NCI-H2227 treated with DMSO at 0.1 percent for 48 hours (cell line): ENCODE data around the gene CRYBA4.
"Not testable (repeated sequence)": the region's sequence is repeated elsewhere in the genome, so short reads cannot be mapped to it uniquely, and the experiment has no call there.

Experiments
- DNase-seq: peaks from one replicate; lab custom pipeline; 2025; lab: John Stamatoyannopoulos, UW

CRYBA4 gene

DNA sequence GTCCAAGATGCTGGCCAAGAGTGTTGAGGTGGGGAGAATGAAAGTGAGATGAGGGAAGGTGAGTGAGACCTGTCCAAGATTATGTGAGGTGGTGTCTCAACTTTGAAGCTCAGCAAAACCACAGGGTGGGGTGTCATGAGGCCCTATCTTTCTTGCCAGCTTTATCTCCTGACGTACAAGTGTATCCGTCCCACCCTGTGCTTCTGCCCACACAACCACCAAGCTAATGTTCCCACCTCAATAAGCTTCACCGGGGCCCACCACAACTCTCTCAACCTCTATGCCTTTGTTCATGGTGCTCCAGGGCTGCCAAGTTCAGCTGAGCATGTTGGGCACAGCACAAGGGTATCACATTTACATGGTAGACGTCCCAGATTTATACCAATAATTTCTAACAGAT, 24.7 kb upstream of the CRYBA4 start:
- DNase-seq = no peak

DNA sequence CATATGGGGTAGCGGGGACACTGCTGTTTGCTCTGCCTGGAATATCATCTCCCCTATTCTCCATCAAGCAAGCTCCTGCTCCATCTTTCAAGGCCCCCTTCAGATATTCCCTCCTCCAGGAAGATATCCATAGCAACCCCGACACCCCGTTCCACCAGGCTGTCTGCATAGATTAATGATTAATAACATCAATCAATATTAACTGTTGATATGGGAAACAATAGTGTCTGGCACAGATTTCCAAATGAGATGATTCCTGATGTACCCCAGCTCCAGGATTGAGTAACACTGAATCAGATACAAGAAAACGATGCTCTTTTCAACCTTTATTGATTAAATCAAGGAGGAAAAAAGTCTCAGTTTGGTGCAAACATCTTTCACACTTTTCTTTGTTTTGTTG, 24.3 kb upstream of the CRYBA4 start:
- DNase-seq = no peak

DNA sequence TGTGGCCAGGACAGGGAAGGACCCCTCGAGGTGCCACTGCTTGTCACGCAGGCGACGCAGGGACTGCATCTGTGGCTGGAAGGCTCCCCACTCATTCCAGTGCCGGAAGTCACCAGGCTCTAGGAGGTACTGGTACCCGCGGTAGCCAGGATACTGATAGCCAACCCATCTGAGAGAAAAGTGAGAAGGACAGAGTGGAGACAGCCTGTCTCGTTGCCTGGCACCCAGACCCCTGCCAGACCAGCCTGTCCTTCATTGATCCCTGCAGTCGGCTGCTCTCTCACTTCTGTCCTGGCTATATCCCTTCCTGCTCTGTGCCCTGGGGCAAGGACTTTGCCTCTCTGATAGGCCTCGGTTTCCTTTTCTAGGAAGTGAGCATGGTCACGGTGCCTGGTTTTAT, 22.3 kb upstream of the CRYBA4 start:
- no peak for DNase-seq

DNA sequence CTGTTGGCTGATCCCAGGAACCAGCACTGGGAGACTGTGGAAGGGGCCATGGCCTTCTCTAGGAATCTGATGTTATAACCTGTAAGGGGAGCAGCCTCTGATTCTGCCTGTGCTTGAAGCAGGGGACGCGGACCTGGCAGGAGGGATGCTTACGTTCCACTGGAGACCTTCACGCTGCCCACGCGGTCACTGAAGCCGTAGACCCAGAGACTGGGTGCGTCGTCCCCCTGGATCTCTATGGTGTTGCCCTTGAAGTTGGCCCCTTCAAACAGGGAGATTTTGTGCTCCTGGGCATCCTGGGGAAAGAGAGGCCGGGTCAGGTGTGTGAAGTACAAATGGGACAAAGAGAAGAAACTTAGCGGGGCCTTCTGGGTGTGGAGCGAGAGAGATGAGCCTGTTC, 20.0 kb upstream of the CRYBA4 start:
- no peak for DNase-seq

DNA sequence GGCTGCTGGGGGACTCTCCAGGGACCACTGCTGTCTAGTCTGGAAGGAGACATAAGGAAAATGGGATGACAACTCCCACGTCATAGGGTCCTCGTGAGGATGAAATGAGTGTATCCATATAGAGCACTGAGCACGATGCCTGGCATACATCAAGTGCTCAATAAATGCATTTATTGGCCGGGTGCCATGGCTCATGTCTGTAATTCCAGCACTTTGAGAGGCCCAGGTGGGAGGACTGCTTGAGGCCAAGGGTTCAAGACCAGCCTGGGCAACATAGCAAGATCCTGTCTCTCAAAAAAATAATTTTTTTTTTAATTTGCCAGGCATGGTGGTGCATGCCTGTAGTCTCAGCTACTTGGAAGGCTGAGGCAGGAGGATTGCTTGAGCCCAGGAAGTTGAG, 19.6 kb upstream of the CRYBA4 start:
- no peak for DNase-seq

DNA sequence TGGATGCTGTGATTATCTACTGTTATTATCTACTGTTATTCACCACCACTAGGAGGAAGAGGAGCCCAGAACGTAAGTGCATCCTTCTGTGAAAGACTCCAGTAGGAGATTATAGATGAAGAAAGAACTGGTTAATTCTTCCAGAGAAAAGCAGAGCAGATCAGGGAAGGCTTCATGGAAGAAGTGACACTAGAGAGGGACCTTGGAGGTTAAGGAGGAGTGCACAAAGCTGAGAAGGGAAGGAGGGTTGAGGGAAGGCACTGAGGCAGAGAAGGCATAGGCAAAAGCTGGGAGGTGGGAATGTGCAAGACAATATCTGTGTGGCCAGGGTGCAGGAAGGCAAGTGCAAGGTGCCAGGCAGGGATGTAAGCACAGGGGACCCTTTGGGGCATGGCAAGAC, 17.4 kb upstream of the CRYBA4 start:
- DNase-seq = no peak

DNA sequence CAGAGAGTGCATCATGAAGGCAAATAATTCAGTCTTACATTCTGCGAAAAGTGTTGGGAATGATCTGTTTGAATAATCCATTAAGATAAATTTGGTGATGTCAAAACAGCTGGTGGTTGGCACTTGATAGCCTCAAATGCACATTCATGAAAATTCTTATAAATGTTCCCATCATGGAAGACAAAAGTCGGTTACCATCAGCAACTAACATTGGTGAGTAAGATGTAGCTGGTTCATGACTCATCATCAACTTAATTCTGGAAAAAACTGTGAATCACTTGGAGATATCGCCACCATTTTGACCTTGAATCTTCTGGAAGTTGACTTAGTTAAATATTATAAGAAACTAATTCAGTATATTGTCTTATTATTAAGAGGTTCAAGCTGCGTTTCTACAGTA, 15.2 kb upstream of the CRYBA4 start:
- DNase-seq = no peak

DNA sequence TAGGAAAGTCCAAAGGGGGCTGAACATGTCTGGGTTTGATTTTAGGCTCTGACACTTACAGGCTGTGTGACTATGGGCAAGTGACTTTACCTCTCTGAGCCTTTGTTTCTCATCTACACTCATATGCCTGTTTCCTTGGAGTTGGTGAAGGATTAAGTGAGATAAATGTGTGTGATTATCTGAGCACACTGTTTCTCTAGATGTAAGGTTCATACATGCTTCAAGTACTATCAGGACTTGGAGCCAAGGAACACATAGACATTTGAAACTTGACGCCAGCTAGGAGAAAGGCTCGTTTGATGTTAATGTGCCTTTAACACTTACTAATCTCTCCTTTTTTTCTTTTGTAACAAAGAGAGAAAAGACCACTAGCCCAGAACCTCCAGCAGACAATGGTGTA, 13.6 kb upstream of the CRYBA4 start:
- peak; percentile 44 for DNase-seq

DNA sequence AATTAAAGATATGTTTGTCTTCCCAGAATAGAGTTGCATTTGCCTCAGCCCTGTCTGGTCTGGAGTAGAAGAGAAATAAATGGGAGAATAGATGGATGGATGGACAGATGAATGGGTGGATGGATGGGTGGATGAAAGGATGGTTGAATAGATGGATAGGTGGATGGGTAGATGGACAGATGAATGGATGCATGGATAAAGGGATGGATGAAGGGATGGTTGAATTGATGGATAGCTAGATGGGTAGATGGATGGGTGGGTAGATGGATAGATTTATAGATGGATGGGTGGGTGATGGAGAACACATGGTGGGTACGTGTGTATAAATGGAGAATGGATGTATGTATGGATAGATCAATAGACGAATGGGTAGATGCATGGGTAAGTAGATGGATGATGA, 12.5 kb upstream of the CRYBA4 start:
- DNase-seq = no peak

DNA sequence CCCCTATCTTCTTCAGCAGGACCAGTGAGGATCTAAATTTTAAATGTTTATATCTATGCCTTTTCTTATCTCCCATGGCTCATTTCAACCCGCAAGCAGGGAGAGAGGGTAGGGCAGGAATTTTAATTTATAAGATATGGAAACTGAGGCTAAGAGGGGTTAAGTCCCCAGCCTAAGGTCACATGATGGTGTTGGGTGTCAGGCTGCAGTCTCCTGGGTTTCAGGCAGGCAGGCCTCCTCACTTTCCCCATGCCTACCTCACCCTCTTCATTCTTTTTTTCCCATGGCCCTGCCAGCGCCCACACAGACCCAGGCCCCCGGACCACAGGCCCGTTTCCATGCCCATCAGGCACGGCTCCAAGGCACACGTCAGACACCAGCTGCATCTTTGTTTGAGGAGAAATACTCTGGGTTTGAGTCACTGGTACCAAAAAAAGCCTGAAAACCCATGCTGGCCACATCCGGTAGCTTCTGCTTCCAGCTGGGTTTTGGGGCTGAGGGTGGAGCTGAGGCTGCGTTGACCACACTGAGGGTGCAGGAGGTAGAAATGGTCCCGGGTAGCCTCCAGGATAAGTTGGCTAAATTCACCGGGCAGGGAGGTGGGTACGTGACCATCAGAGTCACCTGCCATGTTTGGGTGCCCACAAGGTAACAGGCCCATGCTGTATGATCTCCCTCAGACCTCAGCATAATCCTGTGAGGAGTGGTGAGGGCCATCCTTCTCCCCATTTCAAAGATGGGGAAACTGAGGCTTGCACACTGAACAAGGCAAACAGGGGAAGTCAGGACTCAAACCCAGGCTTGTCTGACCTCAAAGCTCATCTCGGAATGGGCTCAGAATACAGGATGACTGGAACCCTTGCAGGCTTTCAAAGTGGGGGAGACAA, 11.4 kb upstream of the CRYBA4 start:
- DNase-seq = no peak

DNA sequence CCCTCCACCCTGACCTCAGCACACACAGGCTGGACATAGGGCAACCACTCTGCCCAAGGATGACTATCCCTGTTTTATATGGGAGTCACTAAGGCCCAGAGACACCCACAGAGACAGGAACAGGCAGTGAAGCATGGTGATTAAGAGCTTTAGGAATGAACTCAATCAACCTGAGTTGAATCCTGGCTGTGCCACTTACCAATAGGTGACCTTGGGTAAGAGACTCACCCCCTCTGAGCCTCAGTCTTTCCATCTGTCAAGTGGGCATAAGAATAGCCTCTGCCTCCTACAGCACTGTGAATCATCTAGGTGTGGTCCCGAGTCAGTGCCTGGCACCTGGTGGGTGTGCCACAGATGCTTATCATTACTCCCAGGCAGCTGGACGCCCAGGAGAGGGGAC, 10.8 kb upstream of the CRYBA4 start:
- no peak for DNase-seq

DNA sequence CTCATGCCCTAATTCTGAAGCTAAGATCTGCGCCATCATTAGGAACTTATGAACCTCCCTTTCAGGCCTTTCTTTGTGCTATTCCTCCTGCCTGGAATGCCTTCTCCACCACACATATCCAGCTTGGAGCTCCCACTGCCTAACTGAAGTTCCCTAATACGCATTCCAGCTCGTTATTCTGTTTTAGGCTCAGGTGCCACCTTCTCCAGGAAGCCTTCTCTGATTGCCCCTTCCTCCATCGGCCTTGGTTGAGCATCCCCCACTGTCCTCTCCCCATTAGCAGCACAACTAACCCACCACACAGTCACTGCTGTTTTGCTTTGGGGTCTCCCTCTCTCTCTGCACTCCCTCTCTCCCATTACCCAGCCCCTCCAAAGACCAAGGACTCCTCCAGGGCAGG, 9.1 kb upstream of the CRYBA4 start:
- no peak for DNase-seq

DNA sequence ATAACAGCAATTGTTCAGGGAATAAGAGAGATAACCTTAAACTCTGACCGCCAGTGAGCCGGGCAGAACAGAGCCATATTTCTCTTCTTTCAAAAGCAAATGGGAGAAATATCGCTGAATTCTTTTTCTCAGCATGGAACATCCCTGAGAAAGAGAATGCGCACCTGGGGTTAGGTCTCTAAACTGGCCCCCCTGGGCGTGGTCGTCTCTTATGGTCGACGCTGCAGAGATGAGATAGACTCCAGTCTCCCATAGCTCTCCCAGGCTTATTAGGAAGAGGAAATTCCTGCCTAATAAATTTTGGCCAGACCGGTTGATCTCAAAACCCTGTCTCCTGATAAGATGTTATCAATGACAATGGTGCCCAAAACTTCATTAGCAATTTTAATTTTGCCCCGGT, 8.0 kb upstream of the CRYBA4 start:
- DNase-seq = not testable (repeated sequence)

DNA sequence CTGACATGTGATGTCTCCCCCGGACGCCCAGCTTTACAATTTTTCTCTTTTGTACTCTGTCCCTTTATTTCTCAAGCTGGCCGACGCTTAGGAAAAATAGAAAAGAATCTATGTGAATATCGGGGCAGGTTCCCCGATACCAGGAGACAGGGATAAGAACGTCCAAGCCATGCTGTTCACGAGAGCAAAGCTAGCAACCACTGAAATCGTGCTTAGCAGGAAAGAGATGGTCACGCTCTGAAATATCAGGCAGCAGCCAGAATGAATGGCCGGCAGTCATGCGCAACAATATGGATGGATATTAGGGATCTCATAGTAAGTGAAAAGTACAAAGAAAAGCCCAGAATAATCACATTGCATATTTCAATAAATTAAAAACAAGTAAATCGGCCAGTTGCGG, 7.4 kb upstream of the CRYBA4 start:
- DNase-seq = no peak

DNA sequence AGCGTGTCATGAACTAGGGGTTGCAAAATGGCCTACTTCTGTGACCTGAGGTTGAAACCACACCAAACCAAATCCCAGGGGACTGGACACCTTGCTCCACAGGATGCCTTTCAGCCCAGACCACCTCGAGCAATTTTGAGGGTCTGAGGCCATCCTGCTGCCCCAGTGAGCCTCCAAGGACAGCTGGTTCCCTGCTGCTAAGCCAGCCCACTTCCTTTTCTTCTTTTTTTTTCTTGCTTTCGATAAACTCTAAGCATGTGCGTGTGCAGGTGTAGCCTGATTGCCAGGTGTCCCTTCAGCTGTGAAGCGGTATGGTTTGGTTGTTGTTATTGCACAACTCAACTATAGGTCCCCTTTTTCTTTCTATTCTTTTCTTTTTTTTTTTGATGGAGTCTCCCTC, 6.6 kb upstream of the CRYBA4 start:
- no peak for DNase-seq

DNA sequence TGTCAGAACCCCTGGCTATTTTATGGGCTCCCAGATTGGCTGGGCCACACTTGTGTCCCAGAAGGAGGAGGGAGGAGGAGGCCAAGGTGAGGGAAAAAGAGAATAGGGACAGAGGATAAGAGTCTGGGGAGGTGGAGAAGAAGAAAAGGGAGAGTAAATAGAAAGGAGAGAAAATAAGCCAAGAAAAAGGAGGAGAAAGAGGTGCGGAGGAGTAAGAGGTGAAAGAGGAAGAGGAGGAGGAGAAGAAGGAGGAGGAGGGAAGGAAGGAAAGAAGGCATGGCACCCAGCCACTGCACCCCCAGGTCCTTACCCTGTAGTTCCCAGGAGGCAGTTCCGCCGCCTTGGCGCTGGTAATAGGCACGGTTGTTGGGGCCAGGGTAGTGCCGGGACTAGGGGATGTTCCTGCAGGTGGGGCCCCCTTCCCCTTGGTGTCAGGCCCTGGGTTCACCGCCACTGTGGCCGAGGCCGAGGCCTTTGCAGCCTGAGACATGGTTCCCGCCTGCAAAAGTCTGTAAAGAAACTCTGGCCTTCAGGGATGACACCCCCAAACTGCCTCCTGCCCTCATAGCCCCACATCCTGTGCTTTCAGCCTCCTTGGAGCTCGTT, 5.8 kb upstream of the CRYBA4 start:
- DNase-seq = no peak

DNA sequence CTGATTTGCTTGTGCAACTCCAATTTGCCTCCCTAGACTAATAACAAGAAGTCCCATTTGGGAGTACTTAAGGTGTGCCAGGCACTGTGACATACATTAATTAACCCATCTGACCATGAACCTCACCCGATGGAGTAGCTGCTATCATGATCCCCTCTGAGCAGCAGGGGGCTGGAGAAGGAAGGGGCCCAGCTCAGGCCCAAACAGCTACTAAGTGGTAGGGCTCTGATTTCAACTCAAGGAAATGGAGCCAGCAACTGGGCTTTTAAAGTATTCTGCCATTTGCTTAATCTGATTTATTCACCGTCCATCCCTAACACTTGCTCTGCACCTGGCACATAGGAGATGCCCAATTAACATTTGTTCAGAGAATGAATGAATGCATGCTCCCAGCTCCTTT, 5.1 kb upstream of the CRYBA4 start:
- DNase-seq = no peak

DNA sequence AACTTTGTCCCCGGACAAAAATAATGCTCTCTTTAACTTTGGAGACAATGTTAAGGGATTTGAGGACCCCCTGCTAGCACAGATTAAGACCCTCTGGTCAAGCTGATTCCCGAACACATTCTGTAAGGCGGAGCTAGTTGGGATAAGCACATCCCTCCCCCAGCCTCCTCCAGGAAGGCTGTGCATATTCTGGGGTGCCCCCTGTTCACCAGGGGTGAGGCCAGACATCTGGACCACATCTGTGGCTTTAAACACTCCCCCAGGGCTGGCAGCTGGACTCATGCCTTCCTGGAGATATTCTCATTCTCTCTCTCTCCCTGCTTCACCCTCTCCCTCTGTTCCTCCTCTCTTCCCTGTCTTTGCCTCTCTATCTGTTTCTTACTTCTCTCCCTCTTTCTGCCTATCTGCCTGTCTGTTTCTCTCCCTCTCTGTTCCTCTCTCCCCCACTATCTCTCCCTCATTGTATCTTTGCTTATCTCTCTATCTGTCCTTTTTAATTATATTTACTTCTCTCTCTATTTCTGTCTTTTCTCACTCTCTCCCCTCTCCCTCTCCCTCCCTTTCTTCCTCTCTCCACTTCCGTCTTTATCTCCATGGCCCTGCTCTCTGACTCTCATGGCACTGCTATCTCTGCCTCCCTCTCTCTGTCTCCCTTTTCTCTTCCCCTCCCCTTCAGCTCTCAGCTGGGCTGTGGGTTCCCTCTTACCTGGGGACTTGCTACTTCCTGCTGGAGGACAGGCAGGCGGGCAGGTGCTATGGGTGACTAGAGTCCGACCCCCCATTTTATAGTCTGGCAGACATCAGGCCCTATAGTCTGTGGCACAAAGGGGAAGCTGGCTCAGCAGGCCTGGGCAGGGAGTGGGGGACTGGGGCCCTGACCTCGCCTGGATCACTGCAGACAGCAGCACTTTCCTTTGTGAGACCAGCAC, 4.2 kb upstream of the CRYBA4 start, which contains the start of gene CRYBB1:
Gene CRYBB1, minus strand, starts transcription at position 757 of the 929 bp plus-strand sequence. CDS start 1,708 bp downstream, outside the sequence.
- DNase-seq = no peak

DNA sequence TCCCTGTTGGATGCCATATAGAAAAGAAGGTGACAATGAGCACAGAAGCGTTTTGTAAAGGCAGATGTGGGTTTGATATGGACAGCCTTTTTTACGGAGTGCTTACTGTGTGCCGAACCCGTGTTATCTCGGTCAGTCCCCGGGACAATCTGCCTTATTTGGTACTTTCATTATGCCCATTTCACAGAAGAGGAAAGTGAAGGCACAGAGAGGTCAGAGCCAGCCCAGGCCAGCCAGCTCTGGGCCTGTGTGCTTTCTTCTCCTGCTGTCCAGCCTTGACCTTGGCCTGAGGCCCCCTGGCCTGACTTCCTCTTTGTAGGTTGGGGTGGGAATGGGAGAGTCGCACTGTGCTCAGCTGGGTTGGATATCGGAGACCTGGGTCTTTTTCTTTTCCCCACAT, 3.3 kb upstream of the CRYBA4 start:
- DNase-seq = no peak

DNA sequence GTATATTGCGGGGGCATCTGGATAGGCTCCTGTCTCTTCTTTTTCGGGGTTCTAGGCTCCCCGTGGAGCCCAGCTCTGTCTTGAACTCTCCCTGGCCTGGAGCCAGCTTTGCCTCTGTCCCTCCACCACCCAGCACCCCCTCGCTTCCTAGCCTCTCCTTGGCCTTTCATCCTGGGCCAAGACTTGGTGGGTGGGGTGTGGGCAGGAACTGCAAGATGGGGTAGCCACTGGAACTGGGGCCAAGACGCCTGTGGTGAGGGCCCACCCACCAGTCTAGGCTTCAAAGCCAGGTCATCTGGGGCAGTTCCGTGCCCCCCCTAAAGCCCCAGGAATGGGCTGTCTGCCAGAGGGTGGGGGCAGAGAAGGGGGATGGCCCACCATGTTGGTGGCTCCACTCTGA, 2.3 kb upstream of the CRYBA4 start:
- no peak for DNase-seq

DNA sequence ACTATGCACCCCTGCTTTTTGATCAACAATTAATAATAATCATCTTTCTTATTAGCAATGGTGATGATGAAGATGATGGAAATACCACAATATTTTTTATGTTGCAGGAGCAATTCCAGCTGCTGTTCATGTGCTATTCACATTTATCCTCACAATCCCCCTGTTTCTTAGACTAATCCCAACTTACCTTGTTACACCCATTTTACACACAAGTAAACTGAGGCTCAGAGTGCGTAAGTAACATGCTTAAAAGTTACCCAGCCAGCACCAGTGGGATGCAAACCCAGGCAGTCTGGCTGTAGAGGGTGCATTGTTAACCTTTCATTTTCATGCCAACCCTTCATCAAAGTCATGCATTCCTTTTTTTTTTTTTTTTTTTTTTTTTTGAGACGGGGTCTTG, 1.6 kb upstream of the CRYBA4 start:
- no peak for DNase-seq

DNA sequence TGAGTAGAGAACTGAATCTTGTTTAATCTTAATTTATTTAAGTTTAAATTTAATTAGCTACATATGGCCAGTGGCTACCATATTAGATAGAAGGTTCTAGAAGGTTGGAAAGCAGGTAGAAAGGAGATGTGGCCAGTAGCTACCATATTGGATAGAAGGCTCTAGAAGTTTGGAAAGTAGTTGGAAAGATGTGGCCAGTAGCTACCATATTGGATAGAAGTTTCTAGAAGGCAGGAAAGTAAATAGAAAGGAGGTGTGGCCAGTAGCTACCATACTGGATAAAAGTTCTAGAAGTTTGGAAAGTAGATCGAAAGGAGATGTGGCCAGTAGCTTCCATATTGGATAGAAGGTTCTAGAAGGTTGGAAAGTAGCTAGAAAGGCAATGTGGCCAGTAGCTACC, 2.2 kb downstream of the CRYBA4 start:
- DNase-seq = no peak

DNA sequence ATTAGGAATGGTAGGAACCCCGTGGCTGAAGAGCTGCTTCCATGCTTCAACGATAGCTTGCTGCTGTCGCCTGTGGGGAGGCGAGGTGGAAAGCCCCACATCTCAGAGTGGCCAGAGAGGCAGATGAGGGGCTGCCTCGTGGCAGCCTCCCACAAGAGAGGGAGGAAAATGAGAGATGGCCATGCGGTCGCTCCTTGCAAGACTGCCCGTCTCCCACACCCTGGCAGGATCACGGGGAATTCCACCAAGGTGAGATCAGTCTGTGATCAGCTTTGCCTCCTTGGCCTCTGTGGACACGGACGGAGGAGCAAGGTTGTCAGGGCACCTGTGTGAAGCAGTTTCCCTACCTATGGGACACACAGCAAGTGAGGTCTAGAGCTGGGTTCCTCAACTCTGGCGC, 3.0 kb downstream of the CRYBA4 start:
- DNase-seq = no peak
